Skeletal muscle cell (primary cell): Measurements from ENCODE around the gene MELK.
"Not testable (repeated sequence)": the region's sequence is repeated elsewhere in the genome, so short reads cannot be mapped to it uniquely, and the experiment has no call there.

Experiments used
- DNase-seq: peaks from one replicate; pipeline ENCODE4 v3.0.0-alpha.2; 2010; ENCODE audit warnings: low read depth
- H3K4me3 ChIP-seq: 2 replicates; pipeline ENCODE4 v1.5.1; 2011; ENCODE audit warnings: low read depth, mild to moderate bottlenecking, control low read depth, low read length, moderate library complexity

The MELK gene

GRCh38 chr9:36574045-36574444 is 1.4 kb downstream of the MELK start:
- peak overlapping the region; percentile 74 for H3K4me3 ChIP-seq
- not testable (repeated sequence) for DNase-seq

GRCh38 chr9:36575411-36575882 is 2.8 kb downstream of the MELK start:
- no peak for DNase-seq
- H3K4me3 ChIP-seq, result no peak overlapping the region

- no peak for DNase-seq
- no peak overlapping the region for H3K4me3 ChIP-seq
These were observed 4.2 kb downstream of the MELK start for GRCh38 chr9:36576866-36577265.

- H3K4me3 ChIP-seq, result no peak overlapping the region
- DNase-seq, result no peak
These were observed 12.1 kb downstream of the MELK start for GRCh38 chr9:36584620-36585460.

DNA sequence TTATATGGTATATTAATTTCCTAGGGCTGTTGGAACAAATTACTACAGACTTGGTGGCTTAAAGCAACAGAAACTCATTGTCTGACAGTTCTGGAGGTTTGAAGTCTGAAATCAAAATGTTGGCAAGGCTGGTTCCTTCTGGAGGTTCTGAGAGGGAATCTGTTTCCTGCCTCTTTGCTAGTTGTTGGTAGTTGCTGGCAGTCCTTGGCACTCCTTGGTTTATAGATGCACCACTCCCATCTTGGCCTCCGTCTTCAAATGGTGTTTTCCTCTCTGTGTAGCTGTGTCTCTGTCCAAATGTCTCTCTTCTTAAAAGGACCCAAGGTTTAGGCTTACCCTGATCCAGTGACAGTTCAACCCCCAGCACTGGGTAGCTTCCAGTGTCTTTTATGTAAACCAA is 17.5 kb downstream of the MELK start:
- no peak for DNase-seq
- H3K4me3 ChIP-seq, result no peak overlapping the region

DNA sequence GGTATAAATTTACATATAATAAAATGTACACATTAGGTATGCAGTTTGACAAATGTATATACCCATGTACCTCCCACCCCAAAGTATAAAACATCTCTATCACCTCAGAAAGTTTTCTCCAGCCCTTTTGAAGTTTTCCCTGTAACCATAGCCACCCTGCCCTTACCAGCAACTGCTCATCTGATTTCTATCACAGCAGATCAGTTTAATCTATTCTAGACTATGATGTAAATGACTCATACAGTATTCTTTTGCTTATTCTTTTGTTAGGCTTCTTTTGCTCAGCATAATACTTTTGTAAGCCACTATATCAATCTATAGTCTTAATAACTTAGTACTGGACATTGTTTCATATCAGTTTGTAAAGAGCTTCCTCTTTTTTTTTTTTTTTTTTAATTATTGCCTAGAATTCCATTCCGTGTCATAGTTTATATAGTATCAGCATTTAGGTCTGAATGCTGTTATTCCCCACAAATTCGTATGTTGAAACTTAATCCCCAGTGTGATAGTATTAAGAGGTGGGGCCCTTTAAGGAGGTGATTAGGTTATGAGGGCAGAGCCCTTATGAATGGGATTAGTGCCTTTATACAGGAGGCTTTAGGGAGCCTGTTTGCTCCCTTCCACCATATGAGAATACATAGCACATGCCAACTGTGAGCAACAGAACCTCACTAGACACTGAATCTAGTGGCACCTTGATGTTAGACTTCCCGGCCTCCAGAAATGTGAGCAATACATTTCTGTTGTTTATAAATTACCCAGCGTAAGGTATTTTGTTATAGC is 20.3 kb downstream of the MELK start:
- DNase-seq, result no peak
- H3K4me3 ChIP-seq, result no peak overlapping the region

DNA sequence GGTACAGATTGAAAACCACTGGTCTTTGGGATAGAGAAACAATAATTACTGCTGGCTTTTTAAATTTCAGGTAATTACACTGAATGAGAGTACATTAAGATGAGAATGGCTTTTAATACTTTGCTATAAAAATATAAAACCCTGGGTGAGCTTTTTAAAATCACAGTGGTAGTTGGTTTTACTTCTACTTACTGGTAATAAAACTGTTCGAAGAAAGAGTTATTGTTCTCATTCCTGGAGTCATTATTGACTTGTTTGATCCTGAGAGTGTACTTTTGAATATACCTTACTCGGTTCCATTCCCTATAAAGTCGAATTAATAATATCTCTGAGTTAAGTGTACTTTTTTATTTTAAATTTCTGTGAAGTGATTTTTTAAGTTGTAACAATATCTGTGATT is 21.5 kb downstream of the MELK start:
- H3K4me3 ChIP-seq, result no peak overlapping the region
- no peak for DNase-seq

DNA sequence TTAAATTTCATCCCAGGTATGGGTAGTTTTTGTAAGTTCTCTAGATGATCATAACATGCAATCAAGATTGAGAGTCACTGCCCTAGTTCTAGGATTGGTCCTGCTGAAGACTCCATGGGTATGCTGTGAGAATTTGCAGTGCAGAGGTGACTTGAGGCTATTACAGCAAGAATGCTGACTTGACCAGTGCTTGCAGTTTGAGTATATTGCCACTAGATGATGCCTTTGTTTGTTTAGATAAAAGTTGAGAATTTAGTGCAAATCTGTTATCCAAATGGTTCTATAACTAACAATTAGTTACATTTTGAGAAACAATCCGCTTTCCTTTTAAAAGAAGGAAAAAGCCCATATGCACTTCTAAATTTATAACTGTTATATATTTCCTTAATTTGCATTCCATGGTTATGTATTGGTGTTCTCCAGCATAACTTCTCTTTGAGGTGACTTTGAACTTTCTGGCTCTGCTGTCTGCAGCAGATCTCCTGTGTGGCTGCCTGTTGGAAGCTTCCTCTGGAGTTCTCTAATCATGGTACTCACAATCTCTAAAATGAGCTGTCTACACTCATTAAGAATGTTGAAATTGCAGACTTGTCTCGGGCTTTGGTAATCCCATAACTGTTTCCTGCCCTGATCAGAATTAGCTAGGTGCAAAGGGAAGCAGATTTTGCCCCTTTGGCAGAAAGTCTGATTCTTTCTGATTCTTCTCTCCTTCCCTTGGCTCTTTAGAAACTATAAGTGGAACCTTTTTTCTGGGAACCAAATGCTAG is 24.9 kb downstream of the MELK start:
- H3K4me3 ChIP-seq, result no peak overlapping the region
- DNase-seq, result peak; percentile 18

- DNase-seq, result peak; percentile 31
- no peak overlapping the region for H3K4me3 ChIP-seq
These were observed 25.6 kb downstream of the MELK start for GRCh38 chr9:36598273-36598672.

DNA sequence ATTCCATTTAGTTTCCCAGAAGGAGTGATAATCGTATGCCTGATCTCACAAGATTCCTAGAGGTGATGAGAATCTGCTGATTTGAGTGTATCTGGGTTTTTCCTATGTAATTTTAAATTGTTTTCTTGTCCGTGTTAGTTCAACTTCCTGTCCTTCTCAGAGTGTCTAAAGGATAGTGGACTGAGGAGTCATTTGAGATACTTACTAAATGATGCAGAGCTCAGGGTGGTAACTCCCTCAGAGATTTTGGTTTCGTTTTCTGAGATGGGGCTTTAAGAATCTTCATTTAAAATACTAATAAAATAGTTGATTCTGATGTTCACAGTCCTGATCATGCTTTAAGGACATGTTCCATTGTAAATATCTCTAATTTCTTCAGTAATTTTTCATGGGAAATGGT is 30.3 kb downstream of the MELK start:
- H3K4me3 ChIP-seq, result no peak overlapping the region
- peak; percentile 9 for DNase-seq

DNA sequence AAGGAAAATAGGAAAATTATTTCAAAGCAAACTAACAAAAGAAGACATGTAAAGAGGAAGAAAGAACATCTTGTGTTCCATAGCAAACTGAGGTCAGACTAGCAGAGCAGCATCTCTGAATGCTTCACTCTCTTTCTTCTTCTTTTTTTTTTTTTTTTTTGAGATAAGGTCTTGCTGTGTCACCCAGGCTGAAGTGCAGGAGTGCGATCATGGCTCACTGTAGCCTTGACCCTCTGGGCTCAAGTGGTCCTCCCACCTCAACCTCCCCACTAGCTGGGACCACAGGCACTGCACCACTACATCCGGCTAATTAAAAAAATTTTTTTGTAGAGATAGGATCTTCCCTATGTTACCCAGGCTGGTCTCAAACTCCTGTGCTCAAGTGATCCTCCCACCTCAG is 36.6 kb downstream of the MELK start:
- DNase-seq, result no peak
- H3K4me3 ChIP-seq, result no peak overlapping the region

DNA sequence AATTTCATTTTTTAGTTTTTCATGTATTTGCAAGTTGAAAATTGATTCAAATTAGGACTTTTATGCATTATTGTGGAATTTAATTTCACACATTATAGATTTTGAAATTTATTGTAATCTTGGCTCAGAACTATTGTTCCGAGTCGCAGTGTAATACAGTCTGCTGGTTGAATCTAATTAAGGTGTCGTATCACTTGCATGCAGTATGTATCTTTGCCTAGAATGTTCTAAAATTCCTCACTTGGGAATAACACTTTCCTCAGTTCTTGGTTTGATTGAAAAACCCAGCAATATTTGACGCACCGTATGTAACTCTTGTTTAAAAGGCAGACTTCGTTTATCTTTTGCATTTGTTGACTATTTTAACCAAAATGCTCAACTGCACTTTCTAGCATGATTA is 49.4 kb downstream of the MELK start:
- DNase-seq, result no peak
- no peak overlapping the region for H3K4me3 ChIP-seq

DNA sequence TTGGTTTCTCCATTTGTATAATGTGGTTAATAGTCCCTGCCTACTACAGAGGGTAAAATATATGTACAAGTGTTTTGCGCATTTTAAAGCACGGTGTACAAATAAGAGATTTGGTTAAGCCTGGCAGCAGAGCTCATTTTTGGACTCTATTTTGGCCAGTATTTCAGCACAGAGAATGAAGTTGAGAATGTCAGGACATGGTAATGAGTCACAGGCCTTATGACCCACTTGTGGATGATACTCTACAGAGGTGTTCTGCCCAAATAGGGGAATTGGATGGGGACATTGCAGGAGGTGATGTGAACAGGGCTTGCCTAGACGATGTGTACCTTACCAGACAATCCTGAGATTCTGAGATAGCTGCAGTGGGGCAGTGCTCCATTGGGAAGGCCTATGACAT is 50.6 kb downstream of the MELK start:
- peak; percentile 10 for DNase-seq
- H3K4me3 ChIP-seq, result no peak overlapping the region

- no peak overlapping the region for H3K4me3 ChIP-seq
- peak; percentile 55 for DNase-seq
These were observed 52.4 kb downstream of the MELK start for GRCh38 chr9:36625006-36625615.

DNA sequence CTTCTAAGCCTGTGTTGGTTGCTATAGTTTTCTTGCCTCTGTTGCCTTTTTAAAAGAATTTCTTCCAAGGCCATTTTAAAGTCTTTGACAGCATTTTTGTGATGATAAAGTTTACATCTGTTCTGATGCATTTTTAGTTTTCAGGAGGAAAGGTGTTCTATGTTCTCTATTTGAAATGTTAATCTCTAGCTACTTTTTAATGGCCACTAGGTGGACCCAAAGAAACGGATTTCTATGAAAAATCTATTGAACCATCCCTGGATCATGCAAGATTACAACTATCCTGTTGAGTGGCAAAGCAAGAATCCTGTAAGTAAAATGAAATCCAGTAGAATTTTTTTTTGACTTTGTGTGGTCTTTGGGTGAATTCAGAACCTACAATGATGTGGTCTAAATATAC is 60.2 kb downstream of the MELK start:
- no peak overlapping the region for H3K4me3 ChIP-seq
- DNase-seq, result no peak

DNA sequence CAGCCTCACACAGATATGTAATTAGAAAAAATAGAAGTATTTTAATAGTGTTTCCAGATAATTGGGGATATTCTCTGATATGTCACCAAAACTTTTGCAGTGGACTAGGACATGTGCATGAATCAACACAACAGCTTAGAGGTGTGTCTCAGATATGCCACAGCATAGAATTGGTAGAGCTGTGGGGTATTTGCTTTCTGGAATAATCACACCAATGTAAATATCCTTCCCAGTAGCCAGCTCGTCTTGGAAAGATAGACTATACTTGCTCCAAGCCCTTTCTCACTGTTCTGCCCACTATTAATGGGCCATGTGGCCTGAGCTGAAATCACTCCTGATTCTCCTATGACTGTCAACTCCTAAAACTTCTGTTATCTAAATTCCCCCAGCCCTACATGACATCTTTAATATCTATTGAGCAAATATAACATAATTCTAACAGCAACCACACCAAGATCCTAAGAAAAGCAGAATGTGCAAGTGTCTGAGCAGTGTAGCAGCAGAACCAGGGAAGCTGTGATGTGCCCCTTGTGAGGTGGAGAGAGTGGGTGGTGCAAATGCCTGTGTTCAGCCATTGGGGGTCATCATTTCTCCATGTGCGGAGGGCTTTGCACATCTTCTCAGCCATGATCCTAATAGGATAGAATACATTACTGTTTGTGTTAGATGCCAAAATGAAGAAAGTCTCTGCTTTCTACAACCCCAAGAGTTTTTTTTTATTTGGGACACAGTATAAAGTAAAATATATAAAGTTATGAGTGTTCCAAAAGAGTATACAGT is 65.0 kb downstream of the MELK start:
- H3K4me3 ChIP-seq, result no peak overlapping the region
- DNase-seq, result no peak

GRCh38 chr9:36640771-36641381 is 68.2 kb downstream of the MELK start:
- DNase-seq, result no peak
- H3K4me3 ChIP-seq, result no peak overlapping the region

- no peak for DNase-seq
- H3K4me3 ChIP-seq, result no peak overlapping the region
These were observed 70.1 kb downstream of the MELK start for GRCh38 chr9:36642817-36643216.
